Spleen (tissue), 3 donors: ENCODE results near the gene DLG2.

Experiments used
- POLR2A ChIP-seq, 3 donors: fragments of 450-650 bp; IDR thresholded peaks; one replicate each; pipeline ENCODE4 v1.5.1; 2017; ENCODE audit warnings: antibody characterized with exemption in 3 of 3, mild to moderate bottlenecking in 1 of 3
- POLR2AphosphoS5 ChIP-seq, 3 donors: sonication (generic); formaldehyde crosslinking; IDR thresholded peaks; one replicate each; pipeline ENCODE4 v1.5.1; 2017; ENCODE audit warnings: antibody characterized with exemption in 3 of 3

DNA sequence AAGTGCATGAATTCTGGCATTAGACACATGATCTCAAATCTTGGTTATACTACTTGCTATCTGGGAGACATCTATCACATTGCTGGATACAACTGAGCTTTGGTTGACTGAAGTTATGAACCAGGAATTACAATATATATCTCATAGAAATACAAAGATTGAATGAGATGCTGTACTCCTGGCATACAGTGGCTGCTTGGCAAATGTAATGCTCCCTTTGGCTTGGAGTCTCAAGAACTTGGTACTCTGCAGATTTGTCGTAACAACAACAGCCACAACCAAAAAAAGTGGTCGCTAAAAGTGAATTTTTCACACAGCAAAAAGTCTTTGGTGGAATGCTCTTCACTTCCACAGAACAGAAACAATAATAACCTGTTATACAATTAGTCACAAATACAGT lies 1082.6 kb downstream of the DLG2 start:
- no peak for TF ChIP-seq POLR2A (IDR thresholded peaks at IDR 0.05)
- no peak for TF ChIP-seq POLR2AphosphoS5 (IDR thresholded peaks at IDR 0.05)
